Neural cell (in vitro differentiated cells): ENCODE data around the gene ATP6V1G3. TPM values are rescaled to one million over a fixed set of nuclear protein-coding genes. Genes with fewer than 3 reads are reported as not detected.

Source experiments
- H2AFZ ChIP-seq: fragments of 200-600, 300-800 bp; sonication (generic), shearing (Covaris generic); 2 replicates; pipeline ENCODE4 v1.6.0; 2014; ENCODE audit warnings: low read depth, mild to moderate bottlenecking, antibody characterized with exemption, low read length, moderate library complexity
- H3F3A ChIP-seq: fragments of 200-600 bp; shearing (Covaris generic); 2 replicates; pipeline ENCODE4 v1.6.1; 2016; ENCODE audit warnings: mild to moderate bottlenecking, moderate library complexity, mixed read lengths, antibody characterized with exemption, low read length; ENCODE audit not compliant: insufficient read depth, poor library complexity, severe bottlenecking
- H3K27ac ChIP-seq: fragments of 200-600, 300-800 bp; sonication (generic), shearing (Covaris generic); 2 replicates; pipeline ENCODE4 v1.5.1; 2014; ENCODE audit warnings: mild to moderate bottlenecking, low read length, moderate library complexity
- H3K27me3 ChIP-seq: fragments of 300-800, 200-600 bp; sonication (generic), shearing (Covaris generic); 2 replicates; pipeline ENCODE4 v1.6.0; 2014; ENCODE audit warnings: mild to moderate bottlenecking, low read depth, low read length, moderate library complexity; ENCODE audit not compliant: insufficient read depth
- H3K36me3 ChIP-seq: fragments of 300-800, 200-600 bp; sonication (generic), shearing (Covaris generic); 2 replicates; pipeline ENCODE4 v1.5.1; 2014; ENCODE audit warnings: mild to moderate bottlenecking, antibody characterized with exemption, low read length, moderate library complexity; ENCODE audit not compliant: insufficient read depth
- H3K4me2 ChIP-seq: fragments of 300-800, 200-600 bp; sonication (generic), shearing (Covaris generic); 2 replicates; pipeline ENCODE4 v1.6.0; 2014; ENCODE audit warnings: mild to moderate bottlenecking, low read length
- H3K4me3 ChIP-seq: fragments of 300-800, 200-600 bp; sonication (generic), shearing (Covaris generic); 2 replicates; pipeline ENCODE4 v1.5.1; 2014; ENCODE audit warnings: mild to moderate bottlenecking, low read length, moderate library complexity
- H3K79me2 ChIP-seq: fragments of 200-600 bp; shearing (Covaris generic); replicated peaks from 2 replicates; pipeline ENCODE4 v1.6.0; 2014; ENCODE audit warnings: mild to moderate bottlenecking, low read length, moderate library complexity; ENCODE audit not compliant: insufficient read depth
- H3K9ac ChIP-seq: fragments of 300-800, 200-600 bp; sonication (generic), shearing (Covaris generic); 2 replicates; pipeline ENCODE4 v1.6.1; 2016; ENCODE audit warnings: mild to moderate bottlenecking, low read length, mixed read lengths
- H3K9me2 ChIP-seq: fragments of 200-600 bp; shearing (Covaris generic); 2 replicates; pipeline ENCODE4 v1.6.1; 2016; ENCODE audit warnings: mild to moderate bottlenecking, low read length, mixed read lengths; ENCODE audit not compliant: insufficient read depth
- H3K9me3 ChIP-seq: fragments of 200-600, 300-800 bp; sonication (generic), shearing (Covaris generic); 2 replicates; pipeline ENCODE4 v1.6.1; 2016; ENCODE audit warnings: mild to moderate bottlenecking, mixed run types, low read length, moderate library complexity, mixed read lengths
- H4K20me1 ChIP-seq: fragments of 200-600 bp; shearing (Covaris generic); 2 replicates; pipeline ENCODE4 v1.6.1; 2016; ENCODE audit warnings: mild to moderate bottlenecking, mixed run types; ENCODE audit not compliant: insufficient read depth
- EP300 ChIP-seq: fragments of 450-650 bp; conservative IDR thresholded peaks from 2 replicates; pipeline ENCODE4 v1.6.1; 2014; ENCODE audit warnings: antibody characterized with exemption, mild to moderate bottlenecking, moderate library complexity; ENCODE audit not compliant: poor library complexity, severe bottlenecking
- EZH2 ChIP-seq: fragments of 200-600, 300-800 bp; shearing (Covaris generic), sonication (generic); IDR thresholded peaks from 2 replicates; pipeline ENCODE4 v1.6.1; 2014; ENCODE audit warnings: antibody characterized with exemption, low read length, borderline replicate concordance, mild to moderate bottlenecking; ENCODE audit not compliant: insufficient read depth, poor library complexity, severe bottlenecking
- MXI1 ChIP-seq: fragments of 450-650 bp; conservative IDR thresholded peaks from 2 replicates; pipeline ENCODE4 v1.6.1; 2014; ENCODE audit warnings: antibody characterized with exemption, mild to moderate bottlenecking; ENCODE audit not compliant: poor library complexity, severe bottlenecking
- POLR2AphosphoS5 ChIP-seq: IDR thresholded peaks from 2 replicates; pipeline ENCODE4 v1.6.1; 2012
- RAD21 ChIP-seq: fragments of 450-650 bp; conservative IDR thresholded peaks from 2 replicates; pipeline ENCODE4 v1.6.1; 2014; ENCODE audit warnings: antibody characterized with exemption, mild to moderate bottlenecking, moderate library complexity
- SMC3 ChIP-seq: fragments of 450-650 bp; conservative IDR thresholded peaks from 2 replicates; pipeline ENCODE4 v1.6.1; 2014; ENCODE audit warnings: antibody characterized with exemption, mild to moderate bottlenecking, moderate library complexity; ENCODE audit not compliant: poor library complexity
- TAF1 ChIP-seq: IDR thresholded peaks from 2 replicates; pipeline ENCODE4 v1.6.1; 2012; ENCODE audit warnings: low read depth
- polyA plus RNA-seq: library from polyadenylated mRNA; depleted of rRNA; stranded (reverse); fragments of >200 nt; gene quantifications from 2 replicates; pipeline ENCODE4 v1.2.3, GENCODE V29; 2014
- TF ChIP-seq, protein P1 (sequence below): fragments of 450-650 bp; IDR thresholded peaks from 2 replicates; pipeline ENCODE4 v1.5.1; 2014; ENCODE audit warnings: antibody characterized with exemption, mild to moderate bottlenecking, moderate library complexity; ENCODE audit not compliant: poor library complexity, severe bottlenecking
- TF ChIP-seq, protein P2 (sequence below): IDR thresholded peaks from 2 replicates; pipeline ENCODE4 v1.6.1; 2012; ENCODE audit warnings: borderline replicate concordance

ATP6V1G3 gene
- polyA plus RNA-seq, 1 donor from 2014 or later, result not detected

DNA sequence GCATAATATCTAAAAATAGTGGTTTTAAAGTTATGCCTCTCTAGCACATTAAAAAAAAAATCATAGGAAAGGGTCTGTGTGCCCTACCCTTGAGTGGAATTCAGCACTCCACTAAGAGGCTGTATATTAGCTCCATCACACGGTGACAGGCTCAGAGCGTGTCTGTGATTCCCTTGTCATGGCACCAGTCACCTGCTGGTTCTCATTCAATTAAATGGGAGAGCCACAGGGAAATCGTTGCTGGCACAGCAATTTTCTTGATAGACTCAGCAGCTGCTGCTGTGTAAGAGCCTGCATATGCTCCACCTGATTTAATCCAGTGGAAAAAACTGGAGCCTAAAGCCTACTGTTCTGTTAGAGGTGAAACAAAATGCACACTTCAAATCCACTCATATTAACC lies 9.5 kb downstream of the ATP6V1G3 start:
- H3K4me2 ChIP-seq, result peak overlapping the region; percentile 57
- peaks cover 7% of the 10 kb centered on the region for H3F3A ChIP-seq
- peak overlapping the region; percentile 75 for H3K27ac ChIP-seq
- peak overlapping the region; percentile 34 for H3K9ac ChIP-seq
- peak overlapping the region; percentile 39 for H3K4me3 ChIP-seq
- no peak overlapping the region for H2AFZ ChIP-seq
- H3K27me3 ChIP-seq, result no peaks in the 10 kb centered on the region
- no peaks in the 10 kb centered on the region for H3K9me2 ChIP-seq
- H3K9me3 ChIP-seq, result no peaks in the 10 kb centered on the region
- TF ChIP-seq RAD21 (peak; percentile 49), MXI1 (no peak), TAF1 (no peak), SMC3 (no peak), EZH2 (no peak), POLR2AphosphoS5 (peak; percentile 98), EP300 (peak; percentile 98)
- TF ChIP-seq, protein P1, sequence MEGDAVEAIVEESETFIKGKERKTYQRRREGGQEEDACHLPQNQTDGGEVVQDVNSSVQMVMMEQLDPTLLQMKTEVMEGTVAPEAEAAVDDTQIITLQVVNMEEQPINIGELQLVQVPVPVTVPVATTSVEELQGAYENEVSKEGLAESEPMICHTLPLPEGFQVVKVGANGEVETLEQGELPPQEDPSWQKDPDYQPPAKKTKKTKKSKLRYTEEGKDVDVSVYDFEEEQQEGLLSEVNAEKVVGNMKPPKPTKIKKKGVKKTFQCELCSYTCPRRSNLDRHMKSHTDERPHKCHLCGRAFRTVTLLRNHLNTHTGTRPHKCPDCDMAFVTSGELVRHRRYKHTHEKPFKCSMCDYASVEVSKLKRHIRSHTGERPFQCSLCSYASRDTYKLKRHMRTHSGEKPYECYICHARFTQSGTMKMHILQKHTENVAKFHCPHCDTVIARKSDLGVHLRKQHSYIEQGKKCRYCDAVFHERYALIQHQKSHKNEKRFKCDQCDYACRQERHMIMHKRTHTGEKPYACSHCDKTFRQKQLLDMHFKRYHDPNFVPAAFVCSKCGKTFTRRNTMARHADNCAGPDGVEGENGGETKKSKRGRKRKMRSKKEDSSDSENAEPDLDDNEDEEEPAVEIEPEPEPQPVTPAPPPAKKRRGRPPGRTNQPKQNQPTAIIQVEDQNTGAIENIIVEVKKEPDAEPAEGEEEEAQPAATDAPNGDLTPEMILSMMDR, result no peak
- TF ChIP-seq, protein P2, sequence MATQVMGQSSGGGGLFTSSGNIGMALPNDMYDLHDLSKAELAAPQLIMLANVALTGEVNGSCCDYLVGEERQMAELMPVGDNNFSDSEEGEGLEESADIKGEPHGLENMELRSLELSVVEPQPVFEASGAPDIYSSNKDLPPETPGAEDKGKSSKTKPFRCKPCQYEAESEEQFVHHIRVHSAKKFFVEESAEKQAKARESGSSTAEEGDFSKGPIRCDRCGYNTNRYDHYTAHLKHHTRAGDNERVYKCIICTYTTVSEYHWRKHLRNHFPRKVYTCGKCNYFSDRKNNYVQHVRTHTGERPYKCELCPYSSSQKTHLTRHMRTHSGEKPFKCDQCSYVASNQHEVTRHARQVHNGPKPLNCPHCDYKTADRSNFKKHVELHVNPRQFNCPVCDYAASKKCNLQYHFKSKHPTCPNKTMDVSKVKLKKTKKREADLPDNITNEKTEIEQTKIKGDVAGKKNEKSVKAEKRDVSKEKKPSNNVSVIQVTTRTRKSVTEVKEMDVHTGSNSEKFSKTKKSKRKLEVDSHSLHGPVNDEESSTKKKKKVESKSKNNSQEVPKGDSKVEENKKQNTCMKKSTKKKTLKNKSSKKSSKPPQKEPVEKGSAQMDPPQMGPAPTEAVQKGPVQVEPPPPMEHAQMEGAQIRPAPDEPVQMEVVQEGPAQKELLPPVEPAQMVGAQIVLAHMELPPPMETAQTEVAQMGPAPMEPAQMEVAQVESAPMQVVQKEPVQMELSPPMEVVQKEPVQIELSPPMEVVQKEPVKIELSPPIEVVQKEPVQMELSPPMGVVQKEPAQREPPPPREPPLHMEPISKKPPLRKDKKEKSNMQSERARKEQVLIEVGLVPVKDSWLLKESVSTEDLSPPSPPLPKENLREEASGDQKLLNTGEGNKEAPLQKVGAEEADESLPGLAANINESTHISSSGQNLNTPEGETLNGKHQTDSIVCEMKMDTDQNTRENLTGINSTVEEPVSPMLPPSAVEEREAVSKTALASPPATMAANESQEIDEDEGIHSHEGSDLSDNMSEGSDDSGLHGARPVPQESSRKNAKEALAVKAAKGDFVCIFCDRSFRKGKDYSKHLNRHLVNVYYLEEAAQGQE, result peak; percentile 92
- no peaks in the 10 kb centered on the region for H4K20me1 ChIP-seq
- no peaks in the 10 kb centered on the region for H3K79me2 ChIP-seq
- H3K36me3 ChIP-seq, result no peaks in the 10 kb centered on the region

GRCh38 chr1:198529414-198529813 lies 11.1 kb downstream of the ATP6V1G3 start:
- Histone ChIP-seq H3K9me3 (no peaks in the 10 kb centered on the region), H2AFZ (no peak overlapping the region)

More at GRCh38 chr1:198529414-198529813, 11.1 kb downstream of the ATP6V1G3 start:
- no peak for TF ChIP-seq RAD21
- TF ChIP-seq POLR2AphosphoS5, result no peak
- TF ChIP-seq TAF1, result no peak
- no peak for TF ChIP-seq SMC3
- TF ChIP-seq, protein P1, result no peak
- no peak for TF ChIP-seq MXI1
- no peak for TF ChIP-seq EZH2
- no peak for TF ChIP-seq EP300
- TF ChIP-seq, protein P2, result no peak
- Histone ChIP-seq H3K9ac (no peak overlapping the region), H3K4me3 (no peak overlapping the region), H4K20me1 (no peaks in the 10 kb centered on the region), H3K27ac (no peak overlapping the region), H3F3A (peaks cover 7% of the 10 kb centered on the region), H3K27me3 (no peaks in the 10 kb centered on the region), H3K79me2 (no peaks in the 10 kb centered on the region), H3K9me2 (no peaks in the 10 kb centered on the region), H3K4me2 (peak overlapping the region; percentile 57), H3K36me3 (no peaks in the 10 kb centered on the region)
